NK-92 (cell line): ENCODE data around the gene TRIM28.
"Not testable (repeated sequence)": the region's sequence is repeated elsewhere in the genome, so short reads cannot be mapped to it uniquely, and the experiment has no call there.

Experiments
- DNase-seq: peaks from one replicate; lab custom pipeline; 2025; ENCODE audit not compliant: unreplicated experiment; lab: John Stamatoyannopoulos, UW

TRIM28 gene

GRCh38 chr19:58518256-58519086 lies 25.4 kb upstream of the TRIM28 start:
- no peak for DNase-seq

- DNase-seq, result no peak
Observed at GRCh38 chr19:58519087-58519354, 24.8 kb upstream of the TRIM28 start.

GRCh38 chr19:58519355-58520256 lies 24.3 kb upstream of the TRIM28 start, which contains the start of gene ZBTB45:
ZBTB45 (minus strand) TSS chr19:58519810; CDS start chr19:58517673, 2,137 bp downstream.
- peak; percentile 54 for DNase-seq

GRCh38 chr19:58520257-58520599 lies 23.6 kb upstream of the TRIM28 start:
- no peak for DNase-seq

- DNase-seq, result no peak
Observed at GRCh38 chr19:58521651-58522050, 22.2 kb upstream of the TRIM28 start.

GRCh38 chr19:58522709-58523108 lies 21.2 kb upstream of the TRIM28 start:
- no peak for DNase-seq

- DNase-seq, result no peak
Observed at GRCh38 chr19:58529405-58529804, 14.5 kb upstream of the TRIM28 start.

GRCh38 chr19:58531034-58531840 lies 12.6 kb upstream of the TRIM28 start:
- no peak for DNase-seq

GRCh38 chr19:58535857-58536256 lies 8.0 kb upstream of the TRIM28 start:
- no peak for DNase-seq

GRCh38 chr19:58536852-58537798 lies 6.7 kb upstream of the TRIM28 start:
- DNase-seq, result no peak

- DNase-seq, result no peak
Observed at GRCh38 chr19:58538257-58539168, 5.4 kb upstream of the TRIM28 start.

- DNase-seq, result not testable (repeated sequence)
Observed at GRCh38 chr19:58539169-58539559, 4.7 kb upstream of the TRIM28 start.

- not testable (repeated sequence) for DNase-seq
Observed at GRCh38 chr19:58542641-58543372, 1.1 kb upstream of the TRIM28 start.

GRCh38 chr19:58544591-58545285 lies 874 bp downstream of the TRIM28 start:
- no peak for DNase-seq

- DNase-seq, result no peak
Observed at GRCh38 chr19:58545286-58546018, 1.6 kb downstream of the TRIM28 start.

GRCh38 chr19:58546019-58546530 lies 2.2 kb downstream of the TRIM28 start:
- no peak for DNase-seq
